ENCODE measurements around the gene SELENOO. TPM values are rescaled to one million over a fixed set of nuclear protein-coding genes. Genes with fewer than 3 reads are reported as not detected.

The SELENOO gene
- total RNA-seq, 1 experiment from 2014 or later = 41.3 TPM

GRCh38 chr22:50236731-50237409 lies 36.1 kb downstream of the SELENOO start:
- intact Hi-C loops (cut with micrococcal nuclease; ENCODE audit: unreplicated experiment) = no loop called here
- peaks cover 3% of the 10 kb centered on the region for H3K36me3 ChIP-seq (ENCODE audit: insufficient read depth, low read length, poor library complexity, severe bottlenecking)
- POLR2A ChIA-PET (ENCODE audit: low non-redundant PET) = no interaction called here

GRCh38 chr22:50238755-50239154 lies 37.9 kb downstream of the SELENOO start:
- no peak overlapping the region for H3K4me3 ChIP-seq (ENCODE audit: low read depth, low read length, poor library complexity, severe bottlenecking)
- TF ChIP-seq CTCF (conservative IDR thresholded peaks at IDR 0.05; ENCODE audit: low read depth, low read length) (no peak), EZH2 (IDR thresholded peaks at IDR 0.05; ENCODE audit: borderline replicate concordance, low read depth, low read length, poor library complexity, severe bottlenecking) (no peak)
- no peak for DNase-seq (ENCODE audit: low spot score)
- no peaks in the 10 kb centered on the region for H3K4me1 ChIP-seq (ENCODE audit: insufficient read depth, low read length, poor library complexity, severe bottlenecking)
- intact Hi-C loops (cut with micrococcal nuclease; ENCODE audit: unreplicated experiment) = no loop called here
- H3K36me3 ChIP-seq (ENCODE audit: insufficient read depth, low read length, poor library complexity, severe bottlenecking) = peaks cover 3% of the 10 kb centered on the region
- H3K27ac ChIP-seq (ENCODE audit: low read depth, low read length, poor library complexity, severe bottlenecking) = no peak overlapping the region
- no TSS peak for BruUV-seq (replicated peaks)
- no peaks in the 10 kb centered on the region for H3K27me3 ChIP-seq (replicated peaks; ENCODE audit: insufficient read depth, low read depth, low read length, poor library complexity)
- POLR2A ChIA-PET (ENCODE audit: low non-redundant PET) = no interaction called here
- CTCF ChIA-PET = no interaction called here
- no peaks in the 10 kb centered on the region for H3K9me3 ChIP-seq (ENCODE audit: low read depth, low read length, poor library complexity, severe bottlenecking)

More at GRCh38 chr22:50236731-50237409, 36.1 kb downstream of the SELENOO start:
- no peak for DNase-seq (ENCODE audit: low spot score)
- Histone ChIP-seq H3K27ac (ENCODE audit: low read depth, low read length, poor library complexity, severe bottlenecking) (no peak overlapping the region), H3K27me3 (replicated peaks; ENCODE audit: insufficient read depth, low read depth, low read length, poor library complexity) (no peaks in the 10 kb centered on the region), H3K4me3 (ENCODE audit: low read depth, low read length, poor library complexity, severe bottlenecking) (no peak overlapping the region), H3K9me3 (ENCODE audit: low read depth, low read length, poor library complexity, severe bottlenecking) (no peaks in the 10 kb centered on the region), H3K4me1 (ENCODE audit: insufficient read depth, low read length, poor library complexity, severe bottlenecking) (no peaks in the 10 kb centered on the region)
- TF ChIP-seq CTCF (conservative IDR thresholded peaks at IDR 0.05; ENCODE audit: low read depth, low read length) (peak; percentile 57), EZH2 (IDR thresholded peaks at IDR 0.05; ENCODE audit: borderline replicate concordance, low read depth, low read length, poor library complexity, severe bottlenecking) (no peak)
- CTCF ChIA-PET = no interaction called here
- no TSS peak for BruUV-seq (replicated peaks)

GRCh38 chr22:50242406-50242949 lies 41.7 kb downstream of the SELENOO start:
- ChIA-PET CTCF (interaction anchor here (0.6 to 1.0 kb wide), 2 partner anchors 203 to 283 kb away, joined by 3 read pairs; partner anchors contain the start of gene SCO2), POLR2A (ENCODE audit: low non-redundant PET) (no interaction called here)
- TF ChIP-seq CTCF (conservative IDR thresholded peaks at IDR 0.05; ENCODE audit: low read depth, low read length) (no peak), EZH2 (IDR thresholded peaks at IDR 0.05; ENCODE audit: borderline replicate concordance, low read depth, low read length, poor library complexity, severe bottlenecking) (no peak)
- Histone ChIP-seq H3K27ac (ENCODE audit: low read depth, low read length, poor library complexity, severe bottlenecking) (no peak overlapping the region), H3K36me3 (ENCODE audit: insufficient read depth, low read length, poor library complexity, severe bottlenecking) (peaks cover 16% of the 10 kb centered on the region), H3K4me3 (ENCODE audit: low read depth, low read length, poor library complexity, severe bottlenecking) (peak overlapping the region; percentile 98), H3K27me3 (replicated peaks; ENCODE audit: insufficient read depth, low read depth, low read length, poor library complexity) (no peaks in the 10 kb centered on the region), H3K9me3 (ENCODE audit: low read depth, low read length, poor library complexity, severe bottlenecking) (no peaks in the 10 kb centered on the region), H3K4me1 (ENCODE audit: insufficient read depth, low read length, poor library complexity, severe bottlenecking) (no peaks in the 10 kb centered on the region)
- intact Hi-C loops (cut with micrococcal nuclease; ENCODE audit: unreplicated experiment) = no loop called here
- DNase-seq (ENCODE audit: low spot score) = no peak
- BruUV-seq (replicated peaks) = no TSS peak

Measured in A673 (cell line).